H1 (cell line): Measurements from ENCODE around the gene C19orf67. TPM values are rescaled to one million over a fixed set of nuclear protein-coding genes. Genes with fewer than 3 reads are reported as not detected.

Experiments used
- CTCF ChIA-PET: fragments of 300-600 bp; sonication (Branson Sonifier 250); formaldehyde crosslinking; loops from one replicate; lab custom pipeline; 2021; ENCODE audit not compliant: partially characterized antibody; lab: Charles Lee
- POLR2A ChIA-PET: fragments of 300-600 bp; sonication (Branson Sonifier 250); formaldehyde crosslinking; loops from one replicate; lab custom pipeline; 2021; ENCODE audit warnings: inconsistent platforms; ENCODE audit not compliant: partially characterized antibody; lab: Charles Lee
- DNase-seq, 2 experiments: peaks; one replicate each; pipeline versions ENCODE4 v3.0.0 to v3.0.0-alpha.2; 2010 to 2022; ENCODE audit warnings: low spot score in 2 of 2, low read depth in 1 of 2, mixed read lengths in 1 of 2
- FAIRE-seq: peaks from 2 replicates; lab custom pipeline; 2011; peaks lifted over from hg19 to GRCh38; lab: Jason Lieb, UNC
- H2AFZ ChIP-seq: 2 replicates; pipeline ENCODE4 v1.8.1; 2012; ENCODE audit warnings: low read length, inconsistent platforms
- H2AK5ac ChIP-seq: 2 replicates; pipeline ENCODE4 v1.6.1; 2013; ENCODE audit warnings: low read depth, low read length
- H2BK120ac ChIP-seq: replicated peaks from 2 replicates; pipeline ENCODE3; 2013; ENCODE audit warnings: low read depth, low read length, inconsistent platforms
- H2BK12ac ChIP-seq: 2 replicates; pipeline ENCODE4 v1.6.1; 2013; ENCODE audit warnings: low read depth, low read length
- H2BK15ac ChIP-seq: 2 replicates; pipeline ENCODE4 v1.6.1; 2013; ENCODE audit warnings: low read length
- H2BK20ac ChIP-seq: 2 replicates; pipeline ENCODE4 v1.6.1; 2013; ENCODE audit warnings: low read length
- H2BK5ac ChIP-seq: 2 replicates; pipeline ENCODE4 v1.6.1; 2013; ENCODE audit warnings: low read depth, low read length
- H3K14ac ChIP-seq: 2 replicates; pipeline ENCODE4 v1.6.1; 2013; ENCODE audit warnings: inconsistent platforms; ENCODE audit not compliant: insufficient read length
- H3K18ac ChIP-seq: 2 replicates; pipeline ENCODE4 v1.6.1; 2013; ENCODE audit warnings: low read length; ENCODE audit errors: extremely low read depth
- H3K23ac ChIP-seq: 2 replicates; pipeline ENCODE4 v1.6.1; 2013; ENCODE audit warnings: inconsistent platforms; ENCODE audit not compliant: insufficient read length
- H3K23me2 ChIP-seq: 2 replicates; pipeline ENCODE4 v1.6.1; 2013; ENCODE audit warnings: low read depth, low read length
- H3K27ac ChIP-seq: 2 replicates; pipeline ENCODE4 v1.6.1; 2011; ENCODE audit warnings: low read depth, low read length, inconsistent platforms
- H3K27me3 ChIP-seq, 4 experiments: replicated peaks in 1 of 4; 1 replicate in 1 of 4; 2 replicates in 3 of 4; pipeline versions ENCODE4 v1.6.1 to v1.8.1; 2011 to 2013; ENCODE audit warnings: low read length in 3 of 4, mild to moderate bottlenecking in 3 of 4, inconsistent platforms in 2 of 4, mixed read lengths in 2 of 4, moderate library complexity in 1 of 4; ENCODE audit not compliant: control insufficient read depth in 3 of 4, insufficient read depth in 3 of 4; ENCODE audit errors: extremely low read depth in 1 of 4
- H3K36me3 ChIP-seq, 4 experiments: 2 replicates each; pipeline versions ENCODE4 v1.6.1 to v1.8.1; 2011 to 2013; ENCODE audit warnings: mild to moderate bottlenecking in 4 of 4, low read length in 3 of 4, moderate library complexity in 2 of 4, control low read depth in 1 of 4, inconsistent platforms in 1 of 4; ENCODE audit not compliant: insufficient read depth in 4 of 4, control insufficient read depth in 2 of 4
- H3K4ac ChIP-seq: replicated peaks from 2 replicates; pipeline ENCODE3; 2013; ENCODE audit warnings: low read length, low read depth, mixed read lengths, inconsistent platforms; ENCODE audit not compliant: insufficient read length
- H3K4me1 ChIP-seq, 4 experiments: replicated peaks in 1 of 4; 1 replicate in 1 of 4; 2 replicates in 3 of 4; pipeline versions ENCODE4 v1.6.1 to v1.8.1; 2011 to 2013; ENCODE audit warnings: low read length in 3 of 4, inconsistent platforms in 2 of 4, mixed read lengths in 1 of 4; ENCODE audit not compliant: insufficient read depth in 4 of 4, control insufficient read depth in 3 of 4
- H3K4me2 ChIP-seq, 2 experiments: 2 replicates each; pipeline versions ENCODE4 v1.6.1 to v1.8.1; 2011 to 2013; ENCODE audit warnings: low read depth in 2 of 2, low read length in 2 of 2, control low read depth in 1 of 2, inconsistent platforms in 1 of 2, mild to moderate bottlenecking in 1 of 2; ENCODE audit not compliant: insufficient read depth in 1 of 2
- H3K4me3 ChIP-seq, 4 experiments: fragments of 200-600, 300-600 bp in 1 of 4; sonication (generic), shearing (Covaris generic), sonication (Bioruptor Twin) in 1 of 4; 2 replicates each; pipeline versions ENCODE4 v1.5.1 to v1.8.1; 2011 to 2016; ENCODE audit warnings: low read length in 4 of 4, low read depth in 3 of 4, control low read depth in 2 of 4, inconsistent platforms in 2 of 4, mild to moderate bottlenecking in 2 of 4, mixed read lengths in 1 of 4, moderate library complexity in 1 of 4; ENCODE audit not compliant: insufficient read depth in 2 of 4; ENCODE audit errors: extremely low read depth in 1 of 4
- H3K56ac ChIP-seq: replicated peaks from 2 replicates; pipeline ENCODE3; 2013; ENCODE audit warnings: low read depth, mild to moderate bottlenecking, mixed read lengths, low read length, inconsistent platforms; ENCODE audit not compliant: insufficient read length
- H3K79me1 ChIP-seq: 2 replicates; pipeline ENCODE4 v1.6.1; 2013; ENCODE audit warnings: low read depth, low read length, control low read depth
- H3K79me2 ChIP-seq, 2 experiments: 2 replicates each; pipeline versions ENCODE4 v1.6.1 to v1.8.1; 2012 to 2013; ENCODE audit warnings: low read length in 2 of 2, mild to moderate bottlenecking in 2 of 2, inconsistent platforms in 1 of 2; ENCODE audit not compliant: insufficient read depth in 2 of 2, control insufficient read depth in 1 of 2
- H3K9ac ChIP-seq, 4 experiments: replicated peaks in 1 of 4; 1 replicate in 1 of 4; 2 replicates in 3 of 4; pipeline versions ENCODE4 v1.6.1 to v1.8.1; 2011 to 2013; ENCODE audit warnings: low read depth in 3 of 4, low read length in 3 of 4, control low read depth in 2 of 4, mild to moderate bottlenecking in 2 of 4, moderate library complexity in 2 of 4, inconsistent platforms in 1 of 4; ENCODE audit errors: extremely low read depth in 1 of 4
- H3K9me3 ChIP-seq, 2 experiments: 2 replicates each; pipeline versions ENCODE4 v1.6.1 to v1.8.1; 2012 to 2013; ENCODE audit warnings: mild to moderate bottlenecking in 2 of 2, moderate library complexity in 2 of 2, control low read depth in 1 of 2, inconsistent platforms in 1 of 2, low read depth in 1 of 2, low read length in 1 of 2, mixed read lengths in 1 of 2; ENCODE audit not compliant: insufficient read depth in 2 of 2
- H4K20me1 ChIP-seq, 2 experiments: replicated peaks in 1 of 2; 2 replicates each; pipeline versions ENCODE3 to v1.8.1; 2011 to 2013; ENCODE audit warnings: inconsistent platforms in 2 of 2, low read length in 2 of 2, mild to moderate bottlenecking in 1 of 2; ENCODE audit not compliant: insufficient read depth in 2 of 2, control insufficient read depth in 1 of 2
- H4K5ac ChIP-seq: 2 replicates; pipeline ENCODE4 v1.6.1; 2013; ENCODE audit warnings: low read length, low read depth, mixed read lengths, inconsistent platforms; ENCODE audit not compliant: insufficient read length
- H4K8ac ChIP-seq: 2 replicates; pipeline ENCODE4 v1.8.0; 2013; ENCODE audit warnings: mild to moderate bottlenecking, moderate library complexity, low read length, inconsistent platforms; ENCODE audit not compliant: insufficient read depth; ENCODE audit errors: extremely low read depth
- H4K91ac ChIP-seq: replicated peaks from 2 replicates; pipeline ENCODE3; 2013; ENCODE audit warnings: low read length, mixed read lengths, inconsistent platforms; ENCODE audit not compliant: insufficient read length
- CEBPB ChIP-seq: IDR thresholded peaks from 2 replicates; pipeline ENCODE4 v1.6.1; 2012; ENCODE audit warnings: low read depth, low read length
- CREB1 ChIP-seq: IDR thresholded peaks from 2 replicates; pipeline ENCODE4 v1.6.1; 2012; ENCODE audit warnings: inconsistent platforms
- CTCF ChIP-seq, 3 experiments: IDR thresholded peaks; 1 replicate in 2 of 3; 2 replicates in 1 of 3; pipeline versions ENCODE4 v1.5.1 to v1.6.1; 2011; ENCODE audit warnings: low read length in 3 of 3, mild to moderate bottlenecking in 3 of 3, inconsistent platforms in 2 of 3, low read depth in 1 of 3, moderate library complexity in 1 of 3; ENCODE audit not compliant: insufficient read depth in 1 of 3; ENCODE audit errors: control extremely low read depth in 1 of 3
- GABPA ChIP-seq: IDR thresholded peaks from 2 replicates; pipeline ENCODE4 v1.6.1; 2011; ENCODE audit warnings: mild to moderate bottlenecking, low read length, moderate library complexity, borderline replicate concordance; ENCODE audit not compliant: insufficient read depth
- MAFK ChIP-seq: IDR thresholded peaks from 2 replicates; pipeline ENCODE4 v1.6.1; 2012; ENCODE audit warnings: low read depth, mild to moderate bottlenecking, improper control_type of control experiment, low read length
- PHF8 ChIP-seq: fragments of 200-600 bp; sonication (generic); conservative IDR thresholded peaks from 2 replicates; pipeline ENCODE4 v1.7.1; 2012; ENCODE audit warnings: low read depth, mild to moderate bottlenecking, inconsistent platforms, low read length, moderate library complexity
- POU5F1 ChIP-seq: IDR thresholded peaks from 2 replicates; pipeline ENCODE4 v1.6.1; 2011; ENCODE audit warnings: low read depth, mild to moderate bottlenecking, low read length, moderate library complexity
- RFX5 ChIP-seq: IDR thresholded peaks from 2 replicates; pipeline ENCODE4 v1.6.1; 2011; ENCODE audit warnings: low read depth, low read length, improper control_type of control experiment, borderline replicate concordance
- RNF2 ChIP-seq: fragments of 200-900, 300-1000 bp; sonication (generic); IDR thresholded peaks from 2 replicates; pipeline ENCODE4 v1.7.1; 2016; ENCODE audit warnings: borderline replicate concordance, low read depth, mild to moderate bottlenecking, antibody characterized with exemption, low read length; ENCODE audit not compliant: poor library complexity, severe bottlenecking; ENCODE audit errors: missing control alignments
- SIX5 ChIP-seq: IDR thresholded peaks from 2 replicates; pipeline ENCODE4 v1.6.1; 2011; ENCODE audit warnings: mild to moderate bottlenecking, low read depth, low read length
- TBP ChIP-seq: IDR thresholded peaks from 2 replicates; pipeline ENCODE4 v1.6.1; 2011; ENCODE audit warnings: low read depth, low read length, improper control_type of control experiment
- WGBS, 2 experiments: shearing (Covaris generic) in 1 of 2; methylation state at CpG; one replicate each; pipeline versions ENCODE4 v1.1.6 to v1.1.7; 2013 to 2015; ENCODE audit warnings: low lambda C conversion rate in 2 of 2, mixed read lengths in 2 of 2, inconsistent platforms in 1 of 2, low coverage in 1 of 2, missing lambda C conversion rate in 1 of 2; ENCODE audit not compliant: insufficient replicate concordance in 2 of 2, insufficient coverage in 1 of 2, insufficient read length in 1 of 2; ENCODE audit errors: extremely low coverage in 1 of 2, missing lambda C conversion rate in 1 of 2; 5-methylcytosine and 5-hydroxymethylcytosine counted together
- polyA plus RNA-seq, 7 experiments: library from polyadenylated mRNA; depleted of rRNA in 3 of 7; stranded (reverse) in 5 of 7; unstranded in 2 of 7; fragments of >200 nt in 5 of 7; fragments of 200-250 nt in 2 of 7; gene quantifications; 1 replicate in 5 of 7; 2 replicates in 1 of 7; 4 replicates in 1 of 7; pipeline versions ENCODE4 v1.2.1 to v1.2.3, GENCODE V29; 2011 to 2013; ENCODE audit warnings: missing spikeins in 2 of 7, mixed read lengths in 2 of 7
- total RNA-seq: library from RNA; stranded (reverse); fragmentation: NEBNext Ultra II Directional; extraction: Animal tissue kit (Norgen Biotek cat#: 25700); gene quantifications from 2 replicates; pipeline ENCODE4 v1.2.1, GENCODE V29; 2021

Gene C19orf67
- total and polyA plus RNA-seq, 2 of the 8 experiments (the other 6 are each of a cell fraction or from before 2014, with no cell fraction given), result 0.12 TPM; not detected in 1

- CTCF ChIA-PET, result interaction anchor here (1.4 to 11.2 kb wide), 3 partner anchors 27 to 132 kb away, joined by 3 to 75 read pairs (median 5); partner anchors contain the start of gene PALM3
- no peak for TF ChIP-seq RFX5
- no peak for TF ChIP-seq POU5F1
- no peak for TF ChIP-seq CEBPB
- no peak for TF ChIP-seq MAFK
- TF ChIP-seq RNF2, result no peak
- no peak for TF ChIP-seq CREB1
- TF ChIP-seq PHF8, result no peak
- no peak for TF ChIP-seq CTCF (IDR thresholded peaks at IDR 0.05; ENCODE audit: control extremely low read depth in 1 of 3, insufficient read depth in 1 of 3, low read depth in 1 of 3, low read length in 3 of 3)
- no peak for TF ChIP-seq SIX5
- no peak for TF ChIP-seq GABPA
- no peak for TF ChIP-seq TBP
These were observed 515 bp upstream of the C19orf67 start for GRCh38 chr19:14086098-14086497.

More at GRCh38 chr19:14086098-14086497, 515 bp upstream of the C19orf67 start:
- no peak overlapping the region for H4K8ac ChIP-seq
- peaks cover 0 to 13% (median 4%) of the 10 kb centered on the region in 4 experiments; a peak in 3 of 8 replicates for H3K36me3 ChIP-seq
- peak overlapping the region; percentile 32 to 61 (median 40); a peak in 7 of 8 replicates for H3K4me3 ChIP-seq
- peaks cover 0 to 7% (median 4%) of the 10 kb centered on the region in 4 experiments; a peak in 6 of 7 replicates for H3K4me1 ChIP-seq
- no peak overlapping the region for H2BK5ac ChIP-seq
- no peak overlapping the region for H2AK5ac ChIP-seq
- H3K14ac ChIP-seq, result no peak overlapping the region
- no peak overlapping the region for H3K9ac ChIP-seq
- H2AFZ ChIP-seq, result no peak overlapping the region
- H2BK120ac ChIP-seq, result no peak overlapping the region
- H3K27me3 ChIP-seq, result peaks cover 0 to 6% (median 4%) of the 10 kb centered on the region in 4 experiments; a peak in 4 of 7 replicates
- DNase-seq (no peak), FAIRE-seq (no peak)
- H2BK12ac ChIP-seq, result no peak overlapping the region
- no peaks in the 10 kb centered on the region for H3K9me3 ChIP-seq
- no peak overlapping the region for H3K18ac ChIP-seq
- no peak overlapping the region for H3K56ac ChIP-seq
- POLR2A ChIA-PET, result interaction anchor here (1.5 kb wide), 1 partner anchor 51 kb away, joined by 4 read pairs; no protein-coding TSS in a partner anchor
- no peak overlapping the region for H4K5ac ChIP-seq
- peak overlapping the region; percentile 35 to 65; a peak in 3 of 4 replicates for H3K4me2 ChIP-seq
- H4K20me1 ChIP-seq, result peaks cover 4 to 8% of the 10 kb centered on the region in 2 experiments
- no peak overlapping the region for H4K91ac ChIP-seq
- no peak overlapping the region for H3K4ac ChIP-seq
- peaks cover 6% of the 10 kb centered on the region; the same call in 1 of the 2 replicates for H3K23me2 ChIP-seq
- H3K79me2 ChIP-seq, result no peaks in the 10 kb centered on the region
- 77% methylated on average over 5 of the region's 5 CpGs; no CpG with 5 or more reads in 1 of the 2 experiments for WGBS, 2 experiments
- H2BK20ac ChIP-seq, result no peak overlapping the region
- no peak overlapping the region for H3K23ac ChIP-seq
- no peak overlapping the region for H2BK15ac ChIP-seq
- no peaks in the 10 kb centered on the region for H3K79me1 ChIP-seq
- no peak overlapping the region for H3K27ac ChIP-seq
